GM18498 (cell line): ENCODE results near the gene NGEF.

Experiments
- ATAC-seq: cut with Tn5 transposase; IDR thresholded peaks from one replicate; pipeline ENCODE4 v1.9.1; 2021; ENCODE audit warnings: mild to moderate bottlenecking, moderate library complexity; ENCODE audit not compliant: unreplicated experiment

The NGEF gene

GRCh38 chr2:233044974-233045605, 32.0 kb upstream of the NGEF start:
- no peak for ATAC-seq

DNA sequence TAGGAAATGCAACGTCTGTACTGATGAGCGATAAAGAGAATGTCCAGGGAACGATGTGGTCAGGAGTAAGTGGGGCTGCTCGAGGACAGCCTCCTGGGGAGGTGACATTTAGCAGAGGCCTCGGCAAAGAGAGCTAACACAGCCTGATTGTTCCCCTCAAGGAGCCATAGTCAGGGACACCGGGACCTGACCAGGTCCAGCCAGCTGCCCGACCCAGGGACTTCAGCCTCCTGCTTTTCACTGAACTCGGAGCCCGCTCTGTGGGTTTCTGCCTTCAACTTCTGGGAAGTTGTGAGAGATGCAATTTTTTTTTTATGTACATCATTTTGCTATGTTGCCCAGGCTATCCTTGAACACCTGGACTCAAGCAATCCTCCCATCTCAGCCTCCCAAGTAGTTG, 29.5 kb upstream of the NGEF start:
- ATAC-seq: no peak

DNA sequence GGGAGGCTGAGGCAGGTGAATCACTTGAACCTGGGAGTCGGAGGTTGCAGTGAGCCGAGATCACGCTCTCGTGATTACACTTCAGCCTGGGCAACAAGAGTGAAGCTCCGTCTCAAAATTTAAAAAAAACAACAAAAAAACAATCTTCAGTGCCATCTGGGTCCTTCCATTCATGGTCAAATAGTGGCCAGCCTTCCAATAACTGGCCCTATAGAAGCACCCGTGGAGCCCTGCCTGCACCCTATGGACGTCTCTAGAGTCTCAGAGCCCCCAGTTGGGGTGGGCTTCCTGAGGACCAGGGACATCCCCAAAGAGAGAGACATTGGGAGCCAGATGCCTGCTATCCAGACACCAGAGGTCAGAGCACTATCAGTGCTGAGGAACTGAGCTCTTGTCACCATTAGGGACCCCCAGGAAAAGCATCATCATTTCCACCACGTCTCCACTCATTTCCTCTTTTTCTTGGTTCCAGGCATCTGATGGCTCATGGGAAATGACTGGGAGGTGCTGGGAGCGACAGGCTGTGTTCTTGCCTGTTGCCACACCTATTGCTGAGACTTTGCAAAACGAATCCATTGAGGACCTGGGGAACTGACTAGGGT, 28.8 kb upstream of the NGEF start:
- no peak for ATAC-seq

DNA sequence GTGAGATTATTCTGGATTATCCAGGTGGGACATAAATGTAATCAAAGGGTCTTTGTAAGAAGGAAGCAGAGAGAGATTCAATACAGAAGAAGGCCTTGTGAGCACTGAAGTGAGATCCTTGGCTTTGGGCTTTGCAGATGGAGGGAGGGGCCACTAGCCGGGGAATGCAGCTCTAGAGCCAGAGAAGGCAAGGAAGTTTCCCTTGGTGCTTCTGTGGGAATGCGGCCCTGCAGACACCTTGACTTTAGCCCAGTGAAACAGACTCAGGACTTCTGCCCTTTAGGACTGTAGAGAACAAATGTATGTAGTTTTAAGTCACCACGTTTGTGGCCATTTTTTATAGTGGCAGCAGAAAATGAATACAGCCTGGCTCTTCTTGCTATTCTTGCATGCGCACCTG, 27.5 kb upstream of the NGEF start:
- ATAC-seq: no peak

DNA sequence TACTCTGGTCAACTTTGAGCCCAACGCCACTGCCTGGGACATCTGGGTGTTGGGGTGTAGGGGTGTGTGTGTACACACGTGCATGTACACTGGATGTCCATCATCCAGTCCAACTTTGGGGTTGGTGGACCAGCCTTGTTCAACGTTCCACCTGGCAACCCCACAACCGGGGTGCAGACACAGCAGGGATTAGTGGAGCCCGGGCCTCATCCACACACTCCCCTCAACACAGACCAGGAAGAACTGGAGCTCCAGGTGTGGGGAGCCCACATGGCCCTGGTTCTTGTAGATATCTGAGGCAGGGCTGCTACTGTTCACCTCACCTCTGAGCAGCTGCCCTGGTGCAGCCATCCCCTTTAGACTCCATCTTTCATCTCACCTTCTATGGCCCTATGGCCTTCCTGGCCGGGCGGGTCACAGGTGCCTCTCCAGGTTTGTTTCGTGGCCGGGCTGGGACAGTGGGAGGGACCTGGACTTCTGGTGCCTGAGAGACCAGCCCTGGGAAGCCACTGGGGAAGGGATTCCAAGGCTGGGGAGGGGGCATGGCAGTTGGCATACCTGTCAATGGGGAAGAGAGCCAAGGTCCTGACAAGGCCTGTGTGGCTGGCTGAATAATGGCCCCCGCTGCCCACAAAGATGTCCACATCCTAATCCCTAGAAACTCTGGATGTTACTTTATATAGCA, 26.9 kb upstream of the NGEF start:
- no peak for ATAC-seq

DNA sequence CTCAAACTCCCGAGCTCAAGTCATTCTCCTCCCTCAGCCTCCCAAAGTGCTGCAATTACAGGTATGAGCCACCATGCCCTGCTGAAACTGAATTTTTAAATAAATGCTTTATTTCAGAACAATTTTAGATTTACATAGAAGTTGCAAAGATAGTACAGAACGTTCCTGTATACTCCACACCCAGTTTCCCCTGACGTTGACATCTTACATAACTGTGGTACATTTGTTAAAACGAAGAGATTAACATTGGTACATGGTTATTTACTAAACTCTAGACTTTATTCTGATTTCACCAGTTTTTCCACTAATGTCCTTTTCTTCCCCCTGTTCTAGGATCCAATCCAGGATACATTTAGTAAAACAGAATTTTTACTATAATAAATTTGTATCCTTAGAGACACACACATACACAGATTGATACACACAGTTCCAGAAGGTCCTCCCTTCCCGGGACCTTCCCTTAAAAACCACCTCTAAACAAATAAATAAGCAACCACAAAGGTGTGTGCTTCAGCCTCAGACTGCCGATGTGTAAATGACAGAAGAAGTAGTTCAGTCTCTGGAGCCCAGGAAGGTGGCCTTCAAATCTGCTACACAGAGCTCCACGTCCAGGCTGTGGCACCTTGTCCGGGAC, 26.3 kb upstream of the NGEF start:
- no peak for ATAC-seq

GRCh38 chr2:233037078-233037477, 24.0 kb upstream of the NGEF start:
- no peak for ATAC-seq

DNA sequence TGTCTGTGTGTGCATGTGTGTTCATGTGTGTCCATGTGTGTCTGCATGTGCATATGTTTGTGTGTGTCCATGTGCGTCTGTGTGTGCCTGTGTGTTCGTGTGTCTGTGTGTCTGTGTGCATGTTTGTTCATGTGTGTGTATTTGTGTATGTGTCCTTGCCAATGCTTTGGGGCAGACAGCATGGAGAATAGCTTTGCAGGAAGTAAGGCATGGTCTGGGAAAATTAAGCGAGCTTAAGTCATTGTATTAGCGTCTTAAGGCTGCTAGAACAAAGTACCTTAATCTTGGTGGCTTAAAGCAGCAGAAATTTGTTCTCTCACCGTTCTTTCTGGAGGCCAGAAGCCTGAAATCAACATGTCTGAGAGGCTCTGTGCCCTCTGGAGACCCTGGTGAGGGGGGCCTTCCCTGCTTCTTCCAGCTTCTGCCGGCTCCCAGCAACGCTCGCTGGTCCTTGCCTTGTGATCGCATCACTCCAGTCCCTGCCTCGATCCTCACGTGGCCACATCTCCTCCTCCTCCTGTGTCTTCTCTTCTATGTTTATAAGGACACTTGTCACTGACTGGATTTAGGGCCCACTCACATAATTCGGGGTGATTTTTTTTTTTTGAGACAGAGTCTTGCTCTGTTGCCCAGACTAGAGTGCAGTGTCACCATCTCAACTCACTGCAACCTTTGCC, 23.2 kb upstream of the NGEF start:
- no peak for ATAC-seq

- ATAC-seq: no peak
These were observed 22.5 kb upstream of the NGEF start for GRCh38 chr2:233035426-233036161.

- ATAC-seq: no peak
These were observed 21.2 kb upstream of the NGEF start for GRCh38 chr2:233034091-233034882.

DNA sequence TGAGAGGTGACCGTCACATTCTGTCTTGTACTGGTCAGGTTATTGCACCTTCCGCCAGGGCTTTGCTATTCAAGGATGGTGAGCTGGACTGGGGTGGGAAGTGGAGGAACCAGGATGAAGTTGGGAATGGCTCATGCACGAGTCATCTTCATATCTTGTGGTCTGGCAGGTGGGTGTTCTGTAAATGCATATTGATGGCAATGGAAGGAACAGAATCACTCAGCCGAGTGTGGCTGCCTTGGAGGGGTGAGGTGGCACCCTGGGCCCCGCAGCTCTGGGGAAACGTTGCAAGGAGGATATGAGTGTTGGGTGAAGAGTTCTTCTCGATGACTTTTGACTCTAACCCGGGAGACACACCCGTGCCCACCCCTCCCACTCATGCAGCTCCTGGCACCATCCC, 20.6 kb upstream of the NGEF start:
- no peak for ATAC-seq

DNA sequence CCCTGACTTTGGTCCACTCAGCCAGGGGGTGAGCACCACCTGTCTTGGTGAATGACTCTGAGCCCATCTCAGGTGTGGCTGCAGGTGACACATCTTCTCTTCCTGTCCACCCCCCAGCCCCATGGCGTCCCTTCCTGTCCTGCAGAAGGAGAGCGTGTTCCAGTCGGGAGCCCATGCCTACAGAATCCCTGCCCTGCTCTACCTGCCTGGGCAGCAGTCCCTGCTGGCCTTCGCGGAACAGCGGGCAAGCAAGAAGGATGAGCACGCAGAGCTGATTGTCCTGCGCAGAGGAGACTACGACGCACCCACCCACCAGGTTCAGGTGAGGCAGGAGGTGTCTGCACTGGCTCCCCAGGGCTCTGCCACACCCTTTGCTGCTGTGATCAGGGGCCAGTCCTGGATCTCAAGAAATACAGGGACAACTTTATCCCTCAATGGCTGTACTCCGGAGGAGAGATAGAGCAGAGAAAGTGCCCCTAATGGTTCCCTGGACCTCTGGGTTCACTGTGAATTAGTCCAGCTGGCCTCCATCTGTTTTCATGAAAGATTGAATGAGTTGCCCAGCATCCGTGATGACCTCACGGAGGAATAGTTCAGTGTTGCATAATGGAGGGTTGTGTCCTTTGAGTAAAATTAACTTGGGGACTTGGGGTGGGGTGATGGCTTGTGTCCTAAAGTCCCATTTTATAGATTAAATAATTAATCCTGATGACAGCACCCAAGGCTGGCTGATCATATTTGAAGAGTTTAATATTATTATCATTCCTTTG, 19.7 kb upstream of the NGEF start, which contains the start of gene NEU2:
Gene NEU2, plus strand, starts transcription at position 122 of the 770 bp plus-strand sequence. Its CDS starts 0 bp downstream, at position 122.
- no peak for ATAC-seq

GRCh38 chr2:233031556-233032500, 18.8 kb upstream of the NGEF start:
- no peak for ATAC-seq

DNA sequence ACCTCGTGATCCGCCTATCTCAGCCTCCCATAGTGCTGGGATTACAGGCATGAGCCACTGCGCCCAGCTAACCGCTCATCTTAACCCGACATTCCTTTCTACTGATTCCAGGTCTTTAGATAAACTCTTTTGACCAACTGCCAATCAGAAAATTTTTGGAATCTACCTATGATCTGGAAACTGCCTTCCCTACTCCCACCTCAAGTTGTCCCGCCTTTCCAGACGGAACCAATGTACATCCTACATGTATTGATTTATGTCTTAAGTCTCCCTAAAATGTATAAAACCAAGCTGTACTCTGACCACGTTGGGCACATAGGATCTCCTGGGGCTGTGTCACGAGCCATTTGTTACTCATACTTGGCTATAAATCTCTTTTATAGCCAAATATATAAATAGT, 16.3 kb upstream of the NGEF start:
- no peak for ATAC-seq

- ATAC-seq: no peak
These were observed 13.2 kb upstream of the NGEF start for GRCh38 chr2:233026198-233026813.

- no peak for ATAC-seq
These were observed 12.7 kb upstream of the NGEF start for GRCh38 chr2:233025706-233026105.

DNA sequence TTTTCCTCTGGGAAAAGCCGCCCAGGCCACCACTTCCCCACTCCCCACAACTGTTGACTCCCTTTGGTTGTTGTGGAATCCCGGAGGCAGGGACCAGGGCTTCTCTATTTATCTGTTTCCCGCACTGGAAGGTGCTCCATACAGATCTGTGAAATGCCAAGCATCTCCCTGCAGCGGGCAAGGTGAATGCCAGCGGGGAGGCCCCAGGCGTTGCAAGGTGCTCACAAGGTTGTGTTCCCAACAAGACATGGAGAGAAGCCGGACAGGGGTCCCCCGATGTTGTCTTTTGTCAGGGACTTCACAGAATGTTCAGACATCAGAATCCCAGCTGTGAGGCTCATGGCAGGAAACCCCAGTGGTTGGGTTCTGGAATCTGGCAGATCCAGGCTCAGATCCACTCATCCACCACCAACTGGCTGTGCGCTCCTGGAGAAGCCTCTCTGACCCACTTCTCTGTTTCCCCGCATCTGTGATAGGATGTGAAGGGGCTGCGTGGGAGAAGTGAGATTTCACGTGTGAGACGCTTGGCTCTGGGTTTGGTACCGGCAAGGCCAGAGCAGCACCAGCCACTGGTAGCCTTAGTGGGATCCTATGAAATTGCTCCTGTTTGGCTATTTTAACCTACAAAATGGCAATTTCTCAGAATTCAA, 10.8 kb upstream of the NGEF start:
- ATAC-seq: no peak
